MM.1S (cell line): ENCODE results near the gene FAM193B.

Experiments
- DNase-seq: peaks from one replicate; pipeline ENCODE4 v3.0.0-alpha.2; 2015
- H2AFZ ChIP-seq: fragments of 300-600 bp; sonication (generic); 2 replicates; pipeline ENCODE4 v1.6.0; 2016; ENCODE audit warnings: antibody characterized with exemption, low read length
- H3F3A ChIP-seq: fragments of 300-600 bp; sonication (generic); 2 replicates; pipeline ENCODE4 v1.6.1; 2016; ENCODE audit warnings: mild to moderate bottlenecking, antibody characterized with exemption, low read length, moderate library complexity, mixed read lengths; ENCODE audit not compliant: insufficient read depth
- H3K27ac ChIP-seq: fragments of 300-600 bp; sonication (generic); 2 replicates; pipeline ENCODE4 v1.5.1; 2016; ENCODE audit warnings: mild to moderate bottlenecking, low read length
- H3K27me3 ChIP-seq: fragments of 300-600 bp; sonication (generic); replicated peaks from 2 replicates; pipeline ENCODE4 v1.6.0; 2016; ENCODE audit warnings: low read length; ENCODE audit not compliant: insufficient read depth
- H3K36me3 ChIP-seq: fragments of 300-600 bp; sonication (generic); replicated peaks from 2 replicates; pipeline ENCODE4 v1.6.1; 2016; ENCODE audit warnings: mild to moderate bottlenecking, low read length, mixed read lengths; ENCODE audit not compliant: insufficient read depth
- H3K4me1 ChIP-seq: fragments of 300-600 bp; sonication (generic); 2 replicates; pipeline ENCODE4 v1.6.1; 2016; ENCODE audit warnings: low read length, mixed read lengths
- H3K4me2 ChIP-seq: fragments of 300-600 bp; sonication (generic); 2 replicates; pipeline ENCODE4 v1.6.0; 2016; ENCODE audit warnings: low read depth, low read length
- H3K4me3 ChIP-seq: fragments of 300-600 bp; sonication (generic); 2 replicates; pipeline ENCODE4 v1.5.1; 2016; ENCODE audit warnings: low read length, mixed read lengths
- H3K79me2 ChIP-seq: fragments of 300-600 bp; sonication (generic); 2 replicates; pipeline ENCODE4 v1.6.1; 2016; ENCODE audit warnings: mixed run types, low read length, mixed read lengths
- H3K9ac ChIP-seq: fragments of 300-600 bp; sonication (generic); 2 replicates; pipeline ENCODE4 v1.6.1; 2016; ENCODE audit warnings: low read length, mixed read lengths
- H3K9me2 ChIP-seq: fragments of 300-600 bp; sonication (generic); replicated peaks from 2 replicates; pipeline ENCODE4 v1.6.1; 2016; ENCODE audit warnings: mild to moderate bottlenecking, low read length, mixed read lengths; ENCODE audit not compliant: insufficient read depth
- H3K9me3 ChIP-seq: fragments of 300-600 bp; sonication (generic); replicated peaks from 2 replicates; pipeline ENCODE4 v1.6.1; 2016; ENCODE audit warnings: mild to moderate bottlenecking, low read length, mixed read lengths; ENCODE audit not compliant: insufficient read depth
- H4K20me1 ChIP-seq: fragments of 300-600 bp; sonication (generic); 2 replicates; pipeline ENCODE4 v1.6.1; 2016; ENCODE audit warnings: mild to moderate bottlenecking, low read length, moderate library complexity, mixed read lengths; ENCODE audit not compliant: insufficient read depth
- CTCF ChIP-seq: fragments of 300-600 bp; sonication (generic); IDR thresholded peaks from 2 replicates; pipeline ENCODE4 v1.5.1; 2016; ENCODE audit warnings: antibody characterized with exemption, low read length, mixed read lengths
- EZH2 ChIP-seq: fragments of 300-600 bp; sonication (generic); optimal IDR thresholded peaks from 2 replicates; pipeline ENCODE3; 2017; ENCODE audit warnings: low read depth, mild to moderate bottlenecking, antibody characterized with exemption, low read length, mixed read lengths
- EZH2phosphoT487 ChIP-seq: fragments of 300-600 bp; sonication (generic); IDR thresholded peaks from 2 replicates; pipeline ENCODE4 v1.6.1; 2018; ENCODE audit warnings: antibody characterized with exemption, low read length

FAM193B gene

GRCh38 chr5:177474002-177474476, 80.3 kb downstream of the FAM193B start:
- no peaks in the 10 kb centered on the region for H3K9me3 ChIP-seq
- H3K36me3 ChIP-seq = no peaks in the 10 kb centered on the region
- H3K27ac ChIP-seq = no peak overlapping the region
- no peaks in the 10 kb centered on the region for H3K9me2 ChIP-seq
- H3K4me3 ChIP-seq = no peak overlapping the region
- DNase-seq = no peak
- no peak overlapping the region for H3K9ac ChIP-seq
- no peak for TF ChIP-seq EZH2
- TF ChIP-seq EZH2phosphoT487 = no peak
- no peak for TF ChIP-seq CTCF
- peaks cover 49% of the 10 kb centered on the region for H3K27me3 ChIP-seq
- no peaks in the 10 kb centered on the region for H3F3A ChIP-seq
- H3K79me2 ChIP-seq = no peaks in the 10 kb centered on the region
- H2AFZ ChIP-seq = no peak overlapping the region
- H3K4me1 ChIP-seq = no peaks in the 10 kb centered on the region
- H4K20me1 ChIP-seq = no peaks in the 10 kb centered on the region
- H3K4me2 ChIP-seq = no peak overlapping the region

GRCh38 chr5:177473443-177474001, 80.8 kb downstream of the FAM193B start, which contains the start of gene DBN1:
DBN1 (minus strand) TSS chr5:177473634; CDS start chr5:177473521, 113 bp downstream.
- Histone ChIP-seq H3K4me1 (no peaks in the 10 kb centered on the region), H4K20me1 (no peaks in the 10 kb centered on the region), H3K9ac (peak within 1 kb of the TSS; percentile 10; the same call in 1 of the 2 replicates), H2AFZ (peak within 1 kb of the TSS; percentile 48; the same call in 1 of the 2 replicates), H3F3A (no peaks in the 10 kb centered on the region), H3K27me3 (peaks cover 55% of the 10 kb centered on the region), H3K4me2 (peak within 1 kb of the TSS; percentile 84), H3K36me3 (no peaks in the 10 kb centered on the region), H3K9me3 (no peaks in the 10 kb centered on the region), H3K9me2 (no peaks in the 10 kb centered on the region), H3K4me3 (peak within 1 kb of the TSS; percentile 42), H3K27ac (no peak within 1 kb of the TSS), H3K79me2 (no peaks in the 10 kb centered on the region)
- TF ChIP-seq CTCF (no peak), EZH2phosphoT487 (no peak), EZH2 (no peak)
- no peak for DNase-seq

- no peak for TF ChIP-seq EZH2phosphoT487
- no peak for TF ChIP-seq CTCF
- no peak for TF ChIP-seq EZH2
- Histone ChIP-seq H3K27ac (no peak overlapping the region), H3K9ac (peak overlapping the region; percentile 10; the same call in 1 of the 2 replicates), H4K20me1 (no peaks in the 10 kb centered on the region), H3K79me2 (no peaks in the 10 kb centered on the region), H3K4me2 (peak overlapping the region; percentile 84), H3K27me3 (peaks cover 60% of the 10 kb centered on the region), H2AFZ (peak overlapping the region; percentile 48; the same call in 1 of the 2 replicates), H3K4me1 (no peaks in the 10 kb centered on the region), H3K9me2 (no peaks in the 10 kb centered on the region), H3K9me3 (no peaks in the 10 kb centered on the region), H3K4me3 (peak overlapping the region; percentile 42), H3F3A (no peaks in the 10 kb centered on the region), H3K36me3 (no peaks in the 10 kb centered on the region)
- DNase-seq = no peak
These were observed 81.6 kb downstream of the FAM193B start for GRCh38 chr5:177472460-177473442.
